Brain microvascular endothelial cell (primary cell): Measurements from ENCODE around the gene FAF1.

Experiments
- DNase-seq: peaks from one replicate; pipeline ENCODE4 v3.0.0-alpha.2; 2020
- H3K27ac ChIP-seq: fragments of 250-450 bp; sonication (Bioruptor Pico); 2 replicates; pipeline ENCODE4 v1.5.1; 2020; ENCODE audit warnings: mild to moderate bottlenecking, moderate library complexity
- H3K27me3 ChIP-seq: fragments of 250-450 bp; sonication (Bioruptor Pico); replicated peaks from 2 replicates; pipeline ENCODE4 v1.5.1; 2020; ENCODE audit warnings: mild to moderate bottlenecking
- H3K36me3 ChIP-seq: fragments of 250-450 bp; sonication (Bioruptor Pico); replicated peaks from 2 replicates; pipeline ENCODE4 v1.5.1; 2020; ENCODE audit warnings: mild to moderate bottlenecking
- H3K4me3 ChIP-seq: 2 replicates; pipeline ENCODE4 v1.5.1; 2011; ENCODE audit warnings: low read depth, mild to moderate bottlenecking, control low read depth, low read length, moderate library complexity
- in situ Hi-C: cut with HindIII; loops from 2 replicates; pipeline ENCODE4 v1.10.0; 2017; ENCODE audit warnings: low sequenced_read_pairs, low pct_ligation_motif_present
- TF ChIP-seq, protein P1 (sequence below): IDR thresholded peaks from 2 replicates; pipeline ENCODE4 v1.5.1; 2011; ENCODE audit warnings: low read depth, mild to moderate bottlenecking, moderate library complexity, low read length, control low read depth, inconsistent platforms; ENCODE audit errors: missing control alignments

The FAF1 gene

DNA sequence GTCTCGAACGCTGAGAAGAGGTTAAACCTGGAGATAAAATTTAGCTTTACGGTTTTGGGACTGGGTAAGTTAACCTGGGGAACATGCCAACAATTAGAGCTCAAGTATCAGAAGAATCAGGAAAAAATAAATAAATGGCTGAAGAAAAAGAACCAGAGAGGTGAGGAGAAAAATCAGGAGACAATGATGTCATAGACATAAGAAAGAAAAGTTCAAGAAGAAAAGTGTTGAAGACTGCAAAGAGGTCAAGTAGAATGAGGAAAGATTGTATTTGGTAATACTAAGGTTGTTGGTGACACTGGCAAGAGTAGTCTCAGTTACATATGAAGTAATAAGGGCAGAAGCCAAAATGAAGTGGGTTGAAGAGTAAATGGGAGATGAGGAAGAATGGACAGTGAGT is 36.0 kb upstream of the FAF1 start:
- in situ Hi-C loops = no loop called here

DNA sequence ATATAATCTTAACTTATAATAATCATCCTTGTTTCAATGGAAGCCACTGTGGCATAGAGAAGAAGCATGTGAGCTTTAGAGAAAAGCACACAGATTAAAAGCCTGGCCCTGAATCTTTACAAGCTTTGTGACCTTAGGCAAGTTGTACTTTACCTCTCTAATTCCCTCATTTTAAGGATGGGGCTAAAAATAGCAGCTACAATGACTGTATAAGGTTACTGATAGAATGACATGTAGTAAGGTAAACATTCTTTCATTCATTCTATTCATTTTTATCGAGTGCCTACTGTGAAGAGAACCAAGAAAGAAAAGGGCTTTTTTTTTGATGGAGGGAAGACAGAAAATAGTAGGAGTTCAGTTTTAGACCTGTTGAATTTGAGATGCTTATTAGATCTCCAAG is 35.6 kb upstream of the FAF1 start:
- H3K36me3 ChIP-seq = no peaks in the 10 kb centered on the region
- no peaks in the 10 kb centered on the region for H3K27me3 ChIP-seq
- TF ChIP-seq, protein P1, sequence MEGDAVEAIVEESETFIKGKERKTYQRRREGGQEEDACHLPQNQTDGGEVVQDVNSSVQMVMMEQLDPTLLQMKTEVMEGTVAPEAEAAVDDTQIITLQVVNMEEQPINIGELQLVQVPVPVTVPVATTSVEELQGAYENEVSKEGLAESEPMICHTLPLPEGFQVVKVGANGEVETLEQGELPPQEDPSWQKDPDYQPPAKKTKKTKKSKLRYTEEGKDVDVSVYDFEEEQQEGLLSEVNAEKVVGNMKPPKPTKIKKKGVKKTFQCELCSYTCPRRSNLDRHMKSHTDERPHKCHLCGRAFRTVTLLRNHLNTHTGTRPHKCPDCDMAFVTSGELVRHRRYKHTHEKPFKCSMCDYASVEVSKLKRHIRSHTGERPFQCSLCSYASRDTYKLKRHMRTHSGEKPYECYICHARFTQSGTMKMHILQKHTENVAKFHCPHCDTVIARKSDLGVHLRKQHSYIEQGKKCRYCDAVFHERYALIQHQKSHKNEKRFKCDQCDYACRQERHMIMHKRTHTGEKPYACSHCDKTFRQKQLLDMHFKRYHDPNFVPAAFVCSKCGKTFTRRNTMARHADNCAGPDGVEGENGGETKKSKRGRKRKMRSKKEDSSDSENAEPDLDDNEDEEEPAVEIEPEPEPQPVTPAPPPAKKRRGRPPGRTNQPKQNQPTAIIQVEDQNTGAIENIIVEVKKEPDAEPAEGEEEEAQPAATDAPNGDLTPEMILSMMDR = no peak
- in situ Hi-C loops = no loop called here
- H3K27ac ChIP-seq = no peak overlapping the region
- no peak overlapping the region for H3K4me3 ChIP-seq
- DNase-seq = no peak

More for the DNA sequence above, 36.0 kb upstream of the FAF1 start:
- no peak overlapping the region for H3K4me3 ChIP-seq
- no peak for DNase-seq
- no peaks in the 10 kb centered on the region for H3K36me3 ChIP-seq
- TF ChIP-seq, protein P1 = no peak
- H3K27me3 ChIP-seq = no peaks in the 10 kb centered on the region
- no peak overlapping the region for H3K27ac ChIP-seq

DNA sequence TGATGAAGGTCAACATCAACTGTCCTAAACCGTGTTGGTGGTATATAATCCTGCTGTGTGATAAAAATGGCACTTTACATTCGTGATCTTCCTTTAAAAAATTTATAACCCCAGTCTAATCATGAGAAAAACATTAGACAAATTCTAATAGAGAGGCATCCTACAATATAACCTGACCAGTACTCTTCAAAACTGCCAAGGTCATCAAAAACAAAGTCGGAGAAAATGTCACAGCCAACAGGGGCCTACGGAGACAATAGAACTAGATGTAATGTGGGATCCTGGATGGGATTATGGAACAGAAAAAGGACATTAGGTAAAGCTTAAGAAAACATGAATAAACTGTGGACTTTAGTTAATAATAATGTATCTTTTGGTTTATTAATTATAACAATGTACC is 34.9 kb upstream of the FAF1 start:
- Histone ChIP-seq H3K27ac (no peak overlapping the region), H3K36me3 (no peaks in the 10 kb centered on the region), H3K4me3 (no peak overlapping the region), H3K27me3 (no peaks in the 10 kb centered on the region)
- TF ChIP-seq, protein P1 = no peak
- no peak for DNase-seq
- in situ Hi-C loops = no loop called here

DNA sequence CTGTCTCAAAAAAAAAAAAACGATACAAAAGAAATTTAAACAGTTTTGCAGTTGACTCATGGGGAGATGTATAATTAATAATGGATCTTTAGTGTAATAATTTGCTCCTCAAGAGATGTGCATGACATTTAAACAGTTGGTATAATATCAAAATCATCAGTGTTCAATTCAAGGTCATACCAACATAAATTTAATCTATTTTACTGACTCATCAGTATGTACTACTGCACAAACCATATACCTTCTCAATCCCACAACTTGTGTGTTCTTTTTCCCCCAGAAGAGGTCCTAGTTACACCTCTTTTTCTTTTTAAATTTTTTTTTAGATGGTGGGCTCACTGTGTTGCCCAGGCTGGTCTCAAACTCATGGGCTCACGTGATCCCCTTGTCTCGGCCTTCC is 33.6 kb upstream of the FAF1 start:
- Histone ChIP-seq H3K36me3 (no peaks in the 10 kb centered on the region), H3K27ac (no peak overlapping the region), H3K27me3 (no peaks in the 10 kb centered on the region), H3K4me3 (no peak overlapping the region)
- in situ Hi-C loops = no loop called here
- DNase-seq = no peak
- TF ChIP-seq, protein P1 = no peak

DNA sequence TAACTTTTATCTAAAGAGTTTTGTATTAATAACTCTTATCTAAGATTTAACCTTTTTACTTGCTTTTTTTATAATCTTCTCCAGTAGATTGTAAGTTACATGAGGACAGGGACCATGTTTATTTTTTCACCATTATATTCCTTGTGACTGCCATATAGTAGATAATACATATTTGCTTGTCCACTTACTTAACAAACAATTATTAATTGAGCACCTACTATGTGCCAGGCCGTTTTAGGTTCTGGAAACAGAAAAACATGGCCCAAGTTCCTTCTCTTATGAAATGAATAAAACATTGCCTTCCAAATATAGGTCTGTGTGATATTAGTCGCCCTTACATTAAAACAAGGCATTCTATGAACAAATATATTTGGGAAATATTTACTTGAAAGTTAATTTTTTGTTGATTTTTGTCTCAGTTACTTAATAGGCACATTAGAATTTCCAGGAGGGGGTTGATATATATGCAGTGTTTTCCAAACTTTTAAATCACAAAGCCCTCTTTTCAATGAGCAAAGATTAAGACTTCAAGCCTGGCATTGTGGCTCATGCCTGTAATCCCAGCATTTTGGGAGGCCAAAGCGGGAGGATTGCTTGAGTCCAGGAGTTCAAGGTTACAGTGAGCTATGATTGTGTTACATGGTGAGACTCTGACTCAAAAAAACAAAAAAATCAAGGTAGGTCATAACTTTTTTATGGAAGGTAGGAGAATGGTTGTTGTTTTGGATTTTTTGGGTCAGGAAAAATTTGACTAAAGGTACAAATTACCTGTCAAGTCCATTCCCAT is 32.7 kb upstream of the FAF1 start:
- no peak for DNase-seq
- no peak overlapping the region for H3K27ac ChIP-seq
- H3K36me3 ChIP-seq = no peaks in the 10 kb centered on the region
- no peaks in the 10 kb centered on the region for H3K27me3 ChIP-seq
- no peak overlapping the region for H3K4me3 ChIP-seq
- TF ChIP-seq, protein P1 = no peak
- in situ Hi-C loops = no loop called here

DNA sequence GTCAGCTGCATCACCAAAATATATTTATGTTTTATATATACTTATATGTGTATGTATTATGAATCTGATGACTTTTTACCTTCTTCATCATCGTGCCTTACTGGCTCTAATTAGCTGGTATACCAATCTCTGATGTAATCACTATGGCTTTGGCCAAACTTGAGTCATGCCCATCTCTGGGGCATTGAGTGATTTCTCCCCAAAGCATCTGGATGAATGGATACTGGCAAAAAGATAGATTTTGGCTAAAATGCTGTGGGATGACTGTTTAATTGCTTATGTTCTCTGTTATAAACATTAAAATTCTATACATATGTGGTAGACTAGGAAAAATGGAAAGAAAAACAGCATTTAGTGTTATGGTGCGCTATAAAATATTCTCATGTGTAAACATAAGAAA is 29.6 kb upstream of the FAF1 start:
- H3K27me3 ChIP-seq = no peaks in the 10 kb centered on the region
- in situ Hi-C loops = no loop called here
- H3K4me3 ChIP-seq = no peak overlapping the region
- H3K27ac ChIP-seq = no peak overlapping the region
- DNase-seq = no peak
- H3K36me3 ChIP-seq = no peaks in the 10 kb centered on the region
- TF ChIP-seq, protein P1 = no peak
